Lung (tissue), 12 donors: ENCODE data around the gene MACROH2A2. TPM values are rescaled to one million over a fixed set of nuclear protein-coding genes. Genes with fewer than 3 reads are reported as not detected.
"Not testable (repeated sequence)": the region's sequence is repeated elsewhere in the genome, so short reads cannot be mapped to it uniquely, and the experiment has no call there.

Experiments
- ATAC-seq: fragments of 200-7000 bp; cut with Tn5 transposase; one replicate; pipeline ENCODE4 v1.9.1; 2020; ENCODE audit warnings: moderate number of reproducible peaks; ENCODE audit not compliant: insufficient read depth, low FRiP score
- DNase-seq, 3 donors: peaks; one replicate each; pipeline ENCODE4 v3.0.0-alpha.2; 2013 to 2017
- H3K27ac ChIP-seq, 2 donors: one replicate each; pipeline ENCODE4 v1.5.1; 2013; ENCODE audit warnings: mild to moderate bottlenecking in 2 of 2, moderate library complexity in 2 of 2, control low read depth in 1 of 2, inconsistent platforms in 1 of 2, low read depth in 1 of 2, low read length in 1 of 2
- H3K27me3 ChIP-seq, 3 donors: one replicate each; pipeline ENCODE4 v1.5.1; 2013; ENCODE audit warnings: low read length in 2 of 3; ENCODE audit not compliant: control insufficient read depth in 3 of 3, insufficient read depth in 3 of 3
- H3K36me3 ChIP-seq, 4 donors: one replicate each; pipeline ENCODE4 v1.5.1; 2013; ENCODE audit warnings: low read length in 4 of 4, mild to moderate bottlenecking in 1 of 4, moderate library complexity in 1 of 4; ENCODE audit not compliant: control insufficient read depth in 4 of 4, insufficient read depth in 4 of 4
- H3K4me1 ChIP-seq, 5 donors: one replicate each; pipeline ENCODE4 v1.5.1; 2013; ENCODE audit warnings: low read length in 5 of 5, mild to moderate bottlenecking in 2 of 5, moderate library complexity in 1 of 5; ENCODE audit not compliant: control insufficient read depth in 5 of 5, insufficient read depth in 5 of 5
- H3K4me3 ChIP-seq: one replicate; pipeline ENCODE4 v1.5.1; 2013; ENCODE audit warnings: mild to moderate bottlenecking, control low read depth, moderate library complexity
- H3K9ac ChIP-seq, 2 donors: one replicate each; pipeline ENCODE4 v1.5.1; 2013; ENCODE audit warnings: low read length in 2 of 2, control low read depth in 1 of 2; ENCODE audit not compliant: insufficient read depth in 1 of 2
- H3K9me3 ChIP-seq, 4 donors: one replicate each; pipeline ENCODE4 v1.5.1; 2013; ENCODE audit warnings: low read length in 3 of 4, mild to moderate bottlenecking in 1 of 4, moderate library complexity in 1 of 4; ENCODE audit not compliant: control insufficient read depth in 4 of 4, insufficient read depth in 3 of 4
- WGBS, 2 donors: extraction: QIAGEN DNeasy Blood & Tissue Kit; methylation state at CpG; one replicate each; pipeline ENCODE4 v1.1.7; 2013; 5-methylcytosine and 5-hydroxymethylcytosine counted together
- polyA plus RNA-seq, 2 donors: library from polyadenylated mRNA; stranded (reverse); fragments of 200-250 nt; gene quantifications; one replicate each; pipeline ENCODE4 v1.2.1, GENCODE V29; 2013
- total RNA-seq, 2 donors: library from RNA; depleted of rRNA in 1 of 2; stranded (reverse); fragments of >200 nt in 1 of 2; gene quantifications; one replicate each; pipeline ENCODE4 v1.2.1, GENCODE V29; 2014 to 2021
- TF ChIP-seq, protein P1 (sequence below): IDR thresholded peaks from 2 replicates; pipeline ENCODE4 v1.5.1; 2012; ENCODE audit warnings: mild to moderate bottlenecking; ENCODE audit errors: control extremely low read depth, extremely low read depth
- donor health status: control.
- donor health status: control.
- donor health status: Bipolar disorder and iron deficiency.
- donor health status: healthy.
- donor health status: DM: yes; HTN: yes; CAD: no.

MACROH2A2 gene
- total and polyA plus RNA-seq, 4 donors, result 5.7 to 19.3 (median 7.9) TPM

DNA sequence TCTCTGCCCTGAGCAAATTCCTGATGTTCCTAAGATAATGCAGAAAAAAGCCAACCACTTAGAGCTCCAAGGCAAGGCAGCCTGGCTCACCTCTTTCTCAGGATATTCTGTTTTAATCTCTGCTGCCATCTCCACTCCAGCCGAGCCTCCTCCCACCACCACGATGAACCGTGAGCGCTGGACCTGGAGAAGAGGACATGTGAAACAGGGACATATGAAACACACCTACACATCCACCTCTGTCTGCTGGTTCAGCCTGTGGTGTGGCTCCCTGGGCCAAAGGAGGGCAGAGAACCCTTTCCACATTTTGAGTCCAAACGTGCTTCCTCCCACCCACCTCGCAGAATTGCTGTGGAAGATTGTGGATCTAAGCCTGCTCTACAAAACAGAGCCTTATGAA, 67.8 kb downstream of the MACROH2A2 start:
- no peaks in the 10 kb centered on the region for H3K27me3 ChIP-seq
- no peak overlapping the region for H3K27ac ChIP-seq
- H3K9ac ChIP-seq, result no peak overlapping the region
- H3K36me3 ChIP-seq, result peaks cover 0 to 25% (median 4%) of the 10 kb centered on the region in 4 donors
- TF ChIP-seq, protein P1, sequence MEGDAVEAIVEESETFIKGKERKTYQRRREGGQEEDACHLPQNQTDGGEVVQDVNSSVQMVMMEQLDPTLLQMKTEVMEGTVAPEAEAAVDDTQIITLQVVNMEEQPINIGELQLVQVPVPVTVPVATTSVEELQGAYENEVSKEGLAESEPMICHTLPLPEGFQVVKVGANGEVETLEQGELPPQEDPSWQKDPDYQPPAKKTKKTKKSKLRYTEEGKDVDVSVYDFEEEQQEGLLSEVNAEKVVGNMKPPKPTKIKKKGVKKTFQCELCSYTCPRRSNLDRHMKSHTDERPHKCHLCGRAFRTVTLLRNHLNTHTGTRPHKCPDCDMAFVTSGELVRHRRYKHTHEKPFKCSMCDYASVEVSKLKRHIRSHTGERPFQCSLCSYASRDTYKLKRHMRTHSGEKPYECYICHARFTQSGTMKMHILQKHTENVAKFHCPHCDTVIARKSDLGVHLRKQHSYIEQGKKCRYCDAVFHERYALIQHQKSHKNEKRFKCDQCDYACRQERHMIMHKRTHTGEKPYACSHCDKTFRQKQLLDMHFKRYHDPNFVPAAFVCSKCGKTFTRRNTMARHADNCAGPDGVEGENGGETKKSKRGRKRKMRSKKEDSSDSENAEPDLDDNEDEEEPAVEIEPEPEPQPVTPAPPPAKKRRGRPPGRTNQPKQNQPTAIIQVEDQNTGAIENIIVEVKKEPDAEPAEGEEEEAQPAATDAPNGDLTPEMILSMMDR, result no peak
- ATAC-seq (no peak), DNase-seq (no peak)
- 93 to 95% methylated on average over 6 of the region's 6 CpGs for WGBS, 2 donors
- no peaks in the 10 kb centered on the region for H3K4me1 ChIP-seq
- no peaks in the 10 kb centered on the region for H3K9me3 ChIP-seq
- H3K4me3 ChIP-seq, result no peak overlapping the region

DNA sequence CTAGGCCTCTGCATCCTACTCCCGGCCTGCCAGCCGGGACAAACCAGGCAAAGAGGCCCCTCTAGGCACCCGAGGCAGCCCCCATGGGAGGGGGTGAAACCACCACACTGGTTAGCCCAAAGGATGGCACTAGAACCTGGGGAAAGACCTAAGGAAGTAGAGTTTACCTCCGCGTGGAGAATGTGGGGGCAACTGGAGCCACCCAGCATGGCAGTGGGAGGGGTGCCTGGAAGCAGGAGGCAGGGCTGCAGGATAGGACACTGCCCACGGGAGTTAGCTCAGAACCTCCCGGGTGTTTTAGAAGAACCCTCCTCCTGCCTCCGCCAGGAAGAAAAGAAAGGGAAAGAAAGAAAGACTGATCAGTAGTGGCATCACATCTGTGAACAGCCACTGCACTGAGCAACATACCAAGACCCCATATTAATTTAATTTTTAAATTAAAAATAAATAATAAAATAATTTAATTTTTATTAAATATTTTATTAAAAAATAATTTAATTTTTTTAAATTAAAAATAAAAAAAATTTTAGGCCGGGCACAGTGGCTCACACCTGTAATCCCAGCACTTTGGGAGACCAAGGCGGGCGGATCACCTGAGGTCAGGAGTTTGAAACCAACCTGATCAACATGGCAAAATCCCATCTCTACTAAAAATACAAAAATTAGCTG, 68.8 kb downstream of the MACROH2A2 start:
- Histone ChIP-seq H3K27me3 (no peaks in the 10 kb centered on the region), H3K4me1 (no peaks in the 10 kb centered on the region), H3K4me3 (no peak overlapping the region), H3K36me3 (peaks cover 0 to 25% (median 4%) of the 10 kb centered on the region in 4 donors), H3K9me3 (no peaks in the 10 kb centered on the region), H3K27ac (no peak overlapping the region), H3K9ac (no peak overlapping the region)
- WGBS, 2 donors, result 95 to 97% methylated on average over 11 of the region's 11 CpGs
- DNase-seq (no peak), ATAC-seq (no peak)
- TF ChIP-seq, protein P1, result no peak

DNA sequence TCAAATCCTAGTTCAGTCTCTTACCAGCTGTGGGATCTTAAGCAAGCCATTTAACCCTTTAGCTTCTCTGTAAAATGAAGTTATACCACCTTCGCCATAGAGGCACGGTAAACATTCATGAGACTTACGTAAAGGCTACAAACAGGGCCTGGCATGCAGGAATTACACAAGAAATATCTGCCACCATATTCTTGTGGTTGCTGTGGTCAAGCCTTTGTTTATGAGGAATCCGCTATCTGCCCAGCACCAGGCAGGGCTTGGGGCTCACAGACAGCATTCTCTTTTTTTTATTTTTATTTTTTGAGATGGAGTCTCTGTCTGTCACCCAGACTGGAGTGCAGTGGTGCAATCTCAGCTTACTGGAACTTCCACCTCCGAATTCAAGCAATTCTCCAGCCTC, 70.1 kb downstream of the MACROH2A2 start:
- no peaks in the 10 kb centered on the region for H3K4me1 ChIP-seq
- no peak overlapping the region for H3K9ac ChIP-seq
- 43 to 81% methylated on average over 5 of the region's 5 CpGs for WGBS, 2 donors
- H3K4me3 ChIP-seq, result no peak overlapping the region
- no peaks in the 10 kb centered on the region for H3K27me3 ChIP-seq
- H3K36me3 ChIP-seq, result peaks cover 0 to 22% (median 2%) of the 10 kb centered on the region in 4 donors
- no peak for DNase-seq
- TF ChIP-seq, protein P1, result no peak
- ATAC-seq, result no peak
- H3K27ac ChIP-seq, result no peak overlapping the region
- H3K9me3 ChIP-seq, result no peaks in the 10 kb centered on the region

DNA sequence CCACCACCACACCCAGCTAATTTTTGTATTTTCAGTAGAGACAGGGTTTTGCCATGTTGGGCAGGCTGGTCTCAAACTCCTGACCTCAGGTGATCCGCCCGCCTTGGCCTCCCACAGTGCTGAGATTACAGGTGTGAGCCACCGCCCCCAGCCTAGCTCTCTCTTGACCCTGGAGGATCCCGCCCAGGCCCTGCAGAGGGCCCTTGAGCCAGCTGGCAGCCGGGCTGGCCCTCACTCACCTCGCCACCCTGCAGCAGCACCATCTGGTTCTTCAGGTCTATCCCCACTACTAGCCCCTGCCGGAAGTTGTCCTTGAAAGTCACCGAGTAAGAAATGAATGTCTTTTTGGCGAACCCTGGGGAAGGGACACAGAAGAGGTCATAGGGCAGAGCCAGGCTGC, 70.5 kb downstream of the MACROH2A2 start:
- not testable (repeated sequence) for ATAC-seq, DNase-seq, H3K9me3 ChIP-seq, H3K4me1 ChIP-seq, H3K27ac ChIP-seq, H3K27me3 ChIP-seq, H3K4me3 ChIP-seq, H3K9ac ChIP-seq
- peaks cover 0 to 22% (median under 1%) of the 10 kb centered on the region in 4 donors for H3K36me3 ChIP-seq
- WGBS, 2 donors, result 85 to 92% methylated on average over 9 of the region's 9 CpGs
